Ovary (tissue), 3 donors: ENCODE results near the gene CCDC178.

Source experiments
- CTCF ChIP-seq, 3 donors: fragments of 450-650 bp in 2 of 3; fragments of 200-600 bp in 1 of 3; IDR thresholded peaks; one replicate each; pipeline versions ENCODE4 v1.5.1 to v1.8.0; 2016 to 2022; ENCODE audit warnings: antibody characterized with exemption in 3 of 3, mild to moderate bottlenecking in 1 of 3
- EP300 ChIP-seq: sonication (generic); formaldehyde crosslinking; IDR thresholded peaks from one replicate; pipeline ENCODE4 v1.6.1; 2017; ENCODE audit warnings: antibody characterized with exemption
- POLR2A ChIP-seq: fragments of 450-650 bp; IDR thresholded peaks from one replicate; pipeline ENCODE4 v1.6.1; 2017; ENCODE audit warnings: antibody characterized with exemption, mild to moderate bottlenecking, moderate library complexity
- donor health status: DM: no; HTN: no; CAD: no.

GRCh38 chr18:33269223-33269622, 171.3 kb downstream of the CCDC178 start:
- TF ChIP-seq CTCF (IDR thresholded peaks at IDR 0.05) (no peak), EP300 (no peak), POLR2A (no peak)
